GM12892 (cell line): ENCODE results near the gene SEC16A.

ENCODE experiments used
- POLR2A ChIP-seq: IDR thresholded peaks from 2 replicates; pipeline ENCODE4 v1.6.1; 2011; ENCODE audit warnings: low read depth, low read length, control low read depth
- POLR2AphosphoS5 ChIP-seq: IDR thresholded peaks from 2 replicates; pipeline ENCODE4 v1.6.1; 2011; ENCODE audit warnings: low read depth, low read length, control low read depth

DNA sequence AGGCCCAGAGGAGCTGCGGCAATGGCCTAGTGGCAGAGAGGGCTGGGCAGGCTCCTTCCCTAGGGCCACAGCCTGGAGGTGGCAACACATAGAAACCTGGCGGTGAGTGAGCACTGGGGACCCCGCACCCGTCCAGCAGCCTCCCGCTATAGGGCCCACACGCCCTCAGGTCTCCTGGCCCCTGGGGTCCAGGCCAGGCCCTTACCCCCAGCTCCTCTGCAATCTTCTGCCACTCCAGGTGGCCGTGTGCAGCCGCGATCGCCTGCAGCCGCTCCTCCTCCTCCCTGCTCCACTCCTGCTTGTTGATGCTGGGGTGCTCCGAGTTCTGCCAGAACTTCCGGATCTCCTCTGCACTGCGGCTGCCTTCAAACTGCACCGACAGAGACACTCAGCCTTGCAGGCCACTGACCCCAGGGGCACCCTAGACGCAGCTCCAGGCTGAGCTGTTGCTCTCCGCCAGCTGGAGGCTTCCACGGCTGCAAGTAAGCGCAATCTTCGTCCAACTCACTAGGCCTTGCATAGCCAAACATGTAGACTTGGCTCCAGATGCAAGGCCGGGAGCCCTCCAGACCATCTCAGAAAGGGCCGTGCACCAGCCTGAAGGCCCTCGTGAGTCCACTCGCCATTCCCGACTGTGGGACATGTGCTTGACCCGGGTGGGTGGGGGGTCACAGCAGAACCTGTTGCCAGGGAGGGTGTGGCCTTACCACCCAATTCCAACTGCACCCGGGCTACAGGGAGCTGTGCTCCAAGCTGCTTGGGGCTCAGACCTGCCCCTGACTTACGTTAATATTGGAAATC, 90.9 kb downstream of the SEC16A start:
- TF ChIP-seq POLR2A (no peak), POLR2AphosphoS5 (no peak; the same call in 1 of the 2 replicates)
